WTC11 (cell line): Measurements from ENCODE around the gene ABCA12. TPM values are rescaled to one million over a fixed set of nuclear protein-coding genes. Genes with fewer than 3 reads are reported as not detected.

Source experiments
- ATAC-seq: fragments of 200-7000 bp; cut with Tn5 transposase; 2 replicates; pipeline ENCODE4 v1.10.0; 2021; ENCODE audit warnings: mild to moderate bottlenecking, moderate library complexity
- CTCF ChIA-PET: fragments of 300-600 bp; sonication (Branson Sonifier 250); formaldehyde crosslinking; loops from one replicate; lab custom pipeline; 2021; ENCODE audit warnings: antibody characterized with exemption; lab: Charles Lee
- POLR2A ChIA-PET: fragments of 350-600 bp; sonication (Branson Sonifier 250); formaldehyde crosslinking; loops from one replicate; lab custom pipeline; 2021; ENCODE audit warnings: antibody characterized with exemption; lab: Charles Lee
- DNase-seq: peaks from one replicate; pipeline ENCODE4 v3.0.0; 2021; ENCODE audit warnings: low spot score
- H3K27ac Mint-ChIP-seq: 2 replicates; pipeline ENCODE4 v1.8.0; 2021; ENCODE audit warnings: mixed read lengths
- H3K27me3 Mint-ChIP-seq: 2 replicates; pipeline ENCODE4 v1.8.0; 2021; ENCODE audit warnings: low read depth, mild to moderate bottlenecking, moderate library complexity, mixed read lengths
- H3K36me3 Mint-ChIP-seq: 2 replicates; pipeline ENCODE4 v1.8.0; 2021; ENCODE audit warnings: mixed read lengths
- H3K4me1 Mint-ChIP-seq: 2 replicates; pipeline ENCODE4 v1.8.0; 2022; ENCODE audit warnings: mixed read lengths
- H3K4me3 Mint-ChIP-seq: 2 replicates; pipeline ENCODE4 v1.8.0; 2021; ENCODE audit warnings: mild to moderate bottlenecking, moderate library complexity, mixed read lengths
- H3K9me3 Mint-ChIP-seq: 2 replicates; pipeline ENCODE4 v1.8.0; 2021; ENCODE audit warnings: mixed read lengths
- ATF2 ChIP-seq: sonication (generic); formaldehyde crosslinking; IDR thresholded peaks from 2 replicates; pipeline ENCODE4 v1.8.1; 2022; ENCODE audit warnings: low read depth, missing genetic modification reagents, borderline replicate concordance
- ETV6 ChIP-seq: sonication (generic); formaldehyde crosslinking; IDR thresholded peaks from 2 replicates; pipeline ENCODE4 v1.8.1; 2022; ENCODE audit warnings: mild to moderate bottlenecking, missing genetic modification reagents
- FOXK1 ChIP-seq: sonication (generic); formaldehyde crosslinking; IDR thresholded peaks from 2 replicates; pipeline ENCODE4 v1.8.0; 2022; ENCODE audit warnings: mild to moderate bottlenecking, moderate library complexity, missing genetic modification reagents
- GABPB1 ChIP-seq: sonication (generic); formaldehyde crosslinking; IDR thresholded peaks from 2 replicates; pipeline ENCODE4 v1.8.1; 2023; ENCODE audit warnings: mild to moderate bottlenecking, missing genetic modification reagents
- GRHL2 ChIP-seq: fragments of 250-450 bp; sonication (Bioruptor Pico); IDR thresholded peaks from 2 replicates; pipeline ENCODE4 v1.8.0; 2022; ENCODE audit warnings: mild to moderate bottlenecking, moderate library complexity; ENCODE audit not compliant: insufficient replicate concordance, severe bottlenecking
- JUN ChIP-seq: sonication (generic); formaldehyde crosslinking; IDR thresholded peaks from 2 replicates; pipeline ENCODE4 v1.8.0; 2023; ENCODE audit warnings: mild to moderate bottlenecking, missing genetic modification reagents
- MAX ChIP-seq: sonication (generic); formaldehyde crosslinking; IDR thresholded peaks from 2 replicates; pipeline ENCODE4 v1.8.0; 2022; ENCODE audit warnings: mild to moderate bottlenecking, missing genetic modification reagents
- MLX ChIP-seq: sonication (generic); formaldehyde crosslinking; IDR thresholded peaks from 2 replicates; pipeline ENCODE4 v1.8.1; 2023; ENCODE audit warnings: mild to moderate bottlenecking, missing genetic modification reagents, moderate library complexity
- MXD4 ChIP-seq: fragments of 250-450 bp; sonication (Bioruptor Pico); IDR thresholded peaks from 2 replicates; pipeline ENCODE4 v1.8.0; 2021; ENCODE audit warnings: mild to moderate bottlenecking, moderate library complexity, borderline replicate concordance
- NFE2L1 ChIP-seq: sonication (generic); formaldehyde crosslinking; IDR thresholded peaks from 2 replicates; pipeline ENCODE4 v1.8.1; 2023; ENCODE audit warnings: missing genetic modification reagents
- OVOL2 ChIP-seq: fragments of 250-450 bp; sonication (Bioruptor Pico); IDR thresholded peaks from 2 replicates; pipeline ENCODE4 v1.9.0; 2021; ENCODE audit warnings: mild to moderate bottlenecking, borderline replicate concordance
- RORB ChIP-seq: fragments of 250-450 bp; sonication (Bioruptor Pico); IDR thresholded peaks from 2 replicates; pipeline ENCODE4 v1.9.0; 2021; ENCODE audit warnings: mild to moderate bottlenecking
- STAT6 ChIP-seq: sonication (generic); formaldehyde crosslinking; conservative IDR thresholded peaks from 2 replicates; pipeline ENCODE4 v1.8.1; 2023; ENCODE audit warnings: mild to moderate bottlenecking, low read depth, missing genetic modification reagents, moderate library complexity
- TEAD1 ChIP-seq: sonication (generic); formaldehyde crosslinking; IDR thresholded peaks from 2 replicates; pipeline ENCODE4 v1.8.0; 2022; ENCODE audit warnings: mild to moderate bottlenecking, missing genetic modification reagents
- ZNF396 ChIP-seq: fragments of 250-450 bp; sonication (Bioruptor Pico); IDR thresholded peaks from 2 replicates; pipeline ENCODE4 v1.8.0; 2021; ENCODE audit warnings: mild to moderate bottlenecking, moderate library complexity, borderline replicate concordance
- ZNF416 ChIP-seq: fragments of 250-450 bp; sonication (Bioruptor Pico); IDR thresholded peaks from 2 replicates; pipeline ENCODE4 v1.9.0; 2021; ENCODE audit warnings: mild to moderate bottlenecking, inconsistent platforms
- ZNF532 ChIP-seq: fragments of 250-450 bp; sonication (Bioruptor Pico); IDR thresholded peaks from 2 replicates; pipeline ENCODE4 v1.9.0; 2021; ENCODE audit warnings: mild to moderate bottlenecking, borderline replicate concordance
- total RNA-seq: library from RNA; stranded (reverse); gene quantifications from 3 replicates; pipeline ENCODE4 v1.2.3, GENCODE V29; 2021
- TF ChIP-seq, protein P1 (sequence below): sonication (generic); formaldehyde crosslinking; IDR thresholded peaks from 2 replicates; pipeline ENCODE4 v1.8.0; 2022; ENCODE audit warnings: missing genetic modification reagents

ABCA12 gene
- total RNA-seq, 1 experiment from 2014 or later: 0.04 TPM

DNA sequence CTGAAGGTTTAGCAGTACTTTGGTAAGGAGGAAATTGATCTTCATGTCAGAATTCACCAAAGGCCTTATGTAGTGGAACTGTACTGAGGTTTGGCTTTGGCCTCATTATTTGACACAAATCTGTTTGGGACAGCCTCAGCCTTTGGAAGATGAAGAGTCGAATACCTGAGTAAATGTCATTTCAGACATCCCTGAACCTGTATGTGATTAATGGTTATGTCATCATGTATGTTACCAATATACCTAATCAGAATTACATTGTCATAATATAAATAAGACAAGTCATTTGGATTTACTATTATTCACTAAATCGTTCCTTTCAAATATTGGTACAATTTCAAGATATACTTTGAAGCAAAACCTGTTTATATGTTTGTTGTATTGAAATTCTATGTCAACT, 10.6 kb upstream of the ABCA12 start:
- TF ChIP-seq ZNF396 (CRISPR knock-in tag): no peak
- TF ChIP-seq GRHL2 (CRISPR knock-in tag): no peak
- TF ChIP-seq ETV6: no peak
- TF ChIP-seq MLX (CRISPR knock-in tag): no peak
- no peak for TF ChIP-seq STAT6 (CRISPR knock-in tag)
- TF ChIP-seq GABPB1 (CRISPR knock-in tag): no peak
- TF ChIP-seq ZNF416 (CRISPR knock-in tag): no peak
- no peak for TF ChIP-seq ATF2 (CRISPR knock-in tag)
- no peak for TF ChIP-seq TEAD1 (CRISPR knock-in tag)
- TF ChIP-seq JUN (CRISPR knock-in tag): no peak
- no peak for TF ChIP-seq OVOL2 (CRISPR knock-in tag)
- no peak overlapping the region for H3K27ac Mint-ChIP-seq
- ChIA-PET POLR2A (no interaction called here), CTCF (no interaction called here)
- H3K4me1 Mint-ChIP-seq: no peaks in the 10 kb centered on the region
- H3K9me3 Mint-ChIP-seq: no peaks in the 10 kb centered on the region
- H3K36me3 Mint-ChIP-seq: no peaks in the 10 kb centered on the region
- H3K27me3 Mint-ChIP-seq: no peaks in the 10 kb centered on the region
- ATAC-seq (no peak), DNase-seq (no peak)
- H3K4me3 Mint-ChIP-seq: no peak overlapping the region

- H3K4me3 Mint-ChIP-seq: no peak overlapping the region
- ATAC-seq: no peak
- no peaks in the 10 kb centered on the region for H3K27me3 Mint-ChIP-seq
- H3K9me3 Mint-ChIP-seq: no peaks in the 10 kb centered on the region
- no peaks in the 10 kb centered on the region for H3K36me3 Mint-ChIP-seq
- CTCF ChIA-PET: no interaction called here
- H3K4me1 Mint-ChIP-seq: no peaks in the 10 kb centered on the region
- POLR2A ChIA-PET: no interaction called here
- DNase-seq: no peak
- no peak overlapping the region for H3K27ac Mint-ChIP-seq
- no peak for TF ChIP-seq RORB
- TF ChIP-seq GRHL2 (CRISPR knock-in tag): no peak
- no peak for TF ChIP-seq NFE2L1 (CRISPR knock-in tag)
- no peak for TF ChIP-seq MXD4
- no peak for TF ChIP-seq STAT6 (CRISPR knock-in tag)
- TF ChIP-seq GABPB1 (CRISPR knock-in tag): no peak
- TF ChIP-seq, protein P1, sequence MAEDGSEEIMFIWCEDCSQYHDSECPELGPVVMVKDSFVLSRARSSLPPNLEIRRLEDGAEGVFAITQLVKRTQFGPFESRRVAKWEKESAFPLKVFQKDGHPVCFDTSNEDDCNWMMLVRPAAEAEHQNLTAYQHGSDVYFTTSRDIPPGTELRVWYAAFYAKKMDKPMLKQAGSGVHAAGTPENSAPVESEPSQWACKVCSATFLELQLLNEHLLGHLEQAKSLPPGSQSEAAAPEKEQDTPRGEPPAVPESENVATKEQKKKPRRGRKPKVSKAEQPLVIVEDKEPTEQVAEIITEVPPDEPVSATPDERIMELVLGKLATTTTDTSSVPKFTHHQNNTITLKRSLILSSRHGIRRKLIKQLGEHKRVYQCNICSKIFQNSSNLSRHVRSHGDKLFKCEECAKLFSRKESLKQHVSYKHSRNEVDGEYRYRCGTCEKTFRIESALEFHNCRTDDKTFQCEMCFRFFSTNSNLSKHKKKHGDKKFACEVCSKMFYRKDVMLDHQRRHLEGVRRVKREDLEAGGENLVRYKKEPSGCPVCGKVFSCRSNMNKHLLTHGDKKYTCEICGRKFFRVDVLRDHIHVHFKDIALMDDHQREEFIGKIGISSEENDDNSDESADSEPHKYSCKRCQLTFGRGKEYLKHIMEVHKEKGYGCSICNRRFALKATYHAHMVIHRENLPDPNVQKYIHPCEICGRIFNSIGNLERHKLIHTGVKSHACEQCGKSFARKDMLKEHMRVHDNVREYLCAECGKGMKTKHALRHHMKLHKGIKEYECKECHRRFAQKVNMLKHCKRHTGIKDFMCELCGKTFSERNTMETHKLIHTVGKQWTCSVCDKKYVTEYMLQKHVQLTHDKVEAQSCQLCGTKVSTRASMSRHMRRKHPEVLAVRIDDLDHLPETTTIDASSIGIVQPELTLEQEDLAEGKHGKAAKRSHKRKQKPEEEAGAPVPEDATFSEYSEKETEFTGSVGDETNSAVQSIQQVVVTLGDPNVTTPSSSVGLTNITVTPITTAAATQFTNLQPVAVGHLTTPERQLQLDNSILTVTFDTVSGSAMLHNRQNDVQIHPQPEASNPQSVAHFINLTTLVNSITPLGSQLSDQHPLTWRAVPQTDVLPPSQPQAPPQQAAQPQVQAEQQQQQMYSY (CRISPR knock-in tag): no peak
- TF ChIP-seq ZNF532 (CRISPR knock-in tag): no peak
- no peak for TF ChIP-seq FOXK1 (CRISPR knock-in tag)
- TF ChIP-seq MAX (CRISPR knock-in tag): no peak
Observed at GRCh38 chr2:215145611-215146010, 7.2 kb upstream of the ABCA12 start.
